DOHH2 (cell line): ENCODE data around the gene KLHL18.

Experiments
- H3F3A ChIP-seq: fragments of 200-600 bp; sonication (generic), shearing (Covaris generic); 2 replicates; pipeline ENCODE4 v1.6.0; 2016; ENCODE audit warnings: antibody characterized with exemption, mild to moderate bottlenecking; ENCODE audit not compliant: control insufficient read depth, insufficient read depth
- H3K27ac ChIP-seq: fragments of 200-600 bp; sonication (generic); 2 replicates; pipeline ENCODE4 v1.5.1; 2014; ENCODE audit warnings: low read depth, mild to moderate bottlenecking, low read length, moderate library complexity
- H3K27me3 ChIP-seq: fragments of 200-600 bp; sonication (generic); 2 replicates; pipeline ENCODE4 v1.6.1; 2014; ENCODE audit warnings: mild to moderate bottlenecking, low read length, mixed read lengths; ENCODE audit not compliant: control insufficient read depth
- H3K36me3 ChIP-seq: fragments of 200-600 bp; sonication (generic); 2 replicates; pipeline ENCODE4 v1.6.1; 2014; ENCODE audit warnings: mild to moderate bottlenecking, low read length, moderate library complexity, mixed read lengths; ENCODE audit not compliant: control insufficient read depth
- H3K4me1 ChIP-seq: fragments of 200-600 bp; sonication (generic); 2 replicates; pipeline ENCODE4 v1.6.1; 2014; ENCODE audit warnings: mild to moderate bottlenecking, low read length, mixed read lengths; ENCODE audit not compliant: control insufficient read depth
- H3K4me2 ChIP-seq: fragments of 200-600 bp; sonication (generic); 2 replicates; pipeline ENCODE4 v1.6.0; 2014; ENCODE audit warnings: mild to moderate bottlenecking, low read length, moderate library complexity
- H3K4me3 ChIP-seq: fragments of 200-600 bp; sonication (generic); 2 replicates; pipeline ENCODE4 v1.5.1; 2014; ENCODE audit warnings: mild to moderate bottlenecking, low read length, mixed read lengths
- H3K79me2 ChIP-seq: fragments of 200-600 bp; sonication (generic); 2 replicates; pipeline ENCODE4 v1.6.1; 2014; ENCODE audit warnings: mild to moderate bottlenecking, low read length, mixed read lengths; ENCODE audit not compliant: control insufficient read depth
- H3K9me2 ChIP-seq: fragments of 200-600 bp; sonication (generic); replicated peaks from 2 replicates; pipeline ENCODE4 v1.6.1; 2014; ENCODE audit warnings: mild to moderate bottlenecking, low read length, mixed read lengths; ENCODE audit not compliant: control insufficient read depth
- H3K9me3 ChIP-seq: fragments of 200-600 bp; sonication (generic); 2 replicates; pipeline ENCODE4 v1.6.1; 2014; ENCODE audit warnings: antibody characterized with exemption, low read length, mixed read lengths; ENCODE audit not compliant: control insufficient read depth, insufficient read depth
- H4K20me1 ChIP-seq: fragments of 200-600 bp; sonication (generic); 2 replicates; pipeline ENCODE4 v1.6.0; 2014; ENCODE audit warnings: low read depth, mild to moderate bottlenecking, antibody characterized with exemption, low read length, moderate library complexity; ENCODE audit not compliant: control insufficient read depth, insufficient read depth
- EZH2phosphoT487 ChIP-seq: fragments of 200-600 bp; sonication (generic); IDR thresholded peaks from 2 replicates; pipeline ENCODE4 v1.6.1; 2017; ENCODE audit warnings: borderline replicate concordance, mild to moderate bottlenecking, antibody characterized with exemption, low read length, moderate library complexity, mixed read lengths
- TF ChIP-seq, protein P1 (sequence below): fragments of 200-600 bp; sonication (generic); IDR thresholded peaks from one replicate; pipeline ENCODE4 v1.5.1; 2014; ENCODE audit warnings: antibody characterized with exemption, mild to moderate bottlenecking, low read depth, low read length; ENCODE audit not compliant: poor library complexity, severe bottlenecking

The KLHL18 gene

DNA sequence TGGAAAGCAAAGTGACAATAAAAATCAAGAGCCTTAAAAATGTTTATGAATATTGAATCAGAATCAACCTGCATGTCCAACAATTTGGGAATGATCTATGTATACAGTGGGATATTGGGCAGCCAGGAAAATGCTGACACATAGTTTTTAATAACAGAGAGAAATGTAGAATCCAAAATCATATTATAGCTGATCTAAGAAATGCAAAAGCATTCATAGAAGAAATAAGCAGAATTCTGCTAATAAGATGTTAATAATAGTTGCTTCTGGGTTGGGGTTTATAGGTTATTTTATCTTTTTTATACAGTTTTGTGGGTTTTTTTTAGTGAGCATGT is 15.3 kb upstream of the KLHL18 start:
- Histone ChIP-seq H3K27ac (no peak overlapping the region), H3K79me2 (no peaks in the 10 kb centered on the region), H3K4me3 (no peak overlapping the region), H3F3A (peaks cover 3% of the 10 kb centered on the region; the same call in 1 of the 2 replicates), H3K9me3 (no peaks in the 10 kb centered on the region), H3K9me2 (no peaks in the 10 kb centered on the region), H3K4me2 (no peak overlapping the region), H4K20me1 (no peaks in the 10 kb centered on the region), H3K4me1 (peaks cover 19% of the 10 kb centered on the region), H3K36me3 (no peaks in the 10 kb centered on the region), H3K27me3 (no peaks in the 10 kb centered on the region)
- no peak for TF ChIP-seq EZH2phosphoT487
- TF ChIP-seq, protein P1, sequence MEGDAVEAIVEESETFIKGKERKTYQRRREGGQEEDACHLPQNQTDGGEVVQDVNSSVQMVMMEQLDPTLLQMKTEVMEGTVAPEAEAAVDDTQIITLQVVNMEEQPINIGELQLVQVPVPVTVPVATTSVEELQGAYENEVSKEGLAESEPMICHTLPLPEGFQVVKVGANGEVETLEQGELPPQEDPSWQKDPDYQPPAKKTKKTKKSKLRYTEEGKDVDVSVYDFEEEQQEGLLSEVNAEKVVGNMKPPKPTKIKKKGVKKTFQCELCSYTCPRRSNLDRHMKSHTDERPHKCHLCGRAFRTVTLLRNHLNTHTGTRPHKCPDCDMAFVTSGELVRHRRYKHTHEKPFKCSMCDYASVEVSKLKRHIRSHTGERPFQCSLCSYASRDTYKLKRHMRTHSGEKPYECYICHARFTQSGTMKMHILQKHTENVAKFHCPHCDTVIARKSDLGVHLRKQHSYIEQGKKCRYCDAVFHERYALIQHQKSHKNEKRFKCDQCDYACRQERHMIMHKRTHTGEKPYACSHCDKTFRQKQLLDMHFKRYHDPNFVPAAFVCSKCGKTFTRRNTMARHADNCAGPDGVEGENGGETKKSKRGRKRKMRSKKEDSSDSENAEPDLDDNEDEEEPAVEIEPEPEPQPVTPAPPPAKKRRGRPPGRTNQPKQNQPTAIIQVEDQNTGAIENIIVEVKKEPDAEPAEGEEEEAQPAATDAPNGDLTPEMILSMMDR: no peak

DNA sequence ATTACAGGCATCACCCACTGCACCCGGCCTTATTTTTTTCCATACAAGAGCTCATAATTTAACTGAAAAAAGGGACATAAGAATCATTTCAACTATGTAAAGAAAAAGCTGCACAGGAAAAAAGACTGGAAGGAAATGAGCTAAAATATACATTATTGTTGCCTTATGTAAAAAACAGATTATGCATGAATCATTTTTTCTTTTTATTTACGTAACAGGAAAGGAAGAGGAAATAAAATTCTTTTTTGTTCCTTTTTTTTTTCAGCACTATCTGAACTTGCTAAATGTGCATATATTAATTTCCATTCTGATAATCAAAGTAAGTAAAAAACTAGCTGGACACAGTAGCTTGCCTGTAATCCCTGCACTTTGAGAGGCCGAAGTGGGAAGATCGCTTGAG is 12.2 kb upstream of the KLHL18 start:
- no peak for TF ChIP-seq EZH2phosphoT487
- TF ChIP-seq, protein P1: no peak
- no peaks in the 10 kb centered on the region for H3K36me3 ChIP-seq
- no peaks in the 10 kb centered on the region for H4K20me1 ChIP-seq
- H3F3A ChIP-seq: peaks cover 3% of the 10 kb centered on the region; the same call in 1 of the 2 replicates
- no peak overlapping the region for H3K4me3 ChIP-seq
- H3K9me2 ChIP-seq: no peaks in the 10 kb centered on the region
- no peak overlapping the region for H3K4me2 ChIP-seq
- no peaks in the 10 kb centered on the region for H3K9me3 ChIP-seq
- H3K79me2 ChIP-seq: no peaks in the 10 kb centered on the region
- no peak overlapping the region for H3K27ac ChIP-seq
- peaks cover 25% of the 10 kb centered on the region for H3K4me1 ChIP-seq
- H3K27me3 ChIP-seq: no peaks in the 10 kb centered on the region

DNA sequence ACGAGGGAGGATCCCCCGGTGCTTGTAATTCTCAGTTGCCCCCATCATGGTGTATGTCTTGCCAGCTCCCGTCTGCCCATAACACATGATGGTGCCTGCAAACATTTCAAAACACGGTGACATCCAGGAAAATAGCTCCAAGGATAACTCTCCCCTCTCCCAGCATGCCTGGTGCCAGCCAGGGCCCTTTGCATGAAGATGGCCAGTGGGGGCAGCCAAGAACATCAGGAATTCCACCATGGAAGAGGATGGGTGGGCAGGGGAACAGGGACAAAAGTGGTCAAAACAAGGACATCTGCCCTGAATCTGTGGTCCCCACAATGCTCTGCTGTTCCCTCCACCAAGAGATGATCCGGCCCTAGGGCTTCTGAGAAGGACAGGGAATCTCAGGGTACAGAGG is 9.2 kb upstream of the KLHL18 start:
- no peak overlapping the region for H3K4me3 ChIP-seq
- H3K79me2 ChIP-seq: no peaks in the 10 kb centered on the region
- no peaks in the 10 kb centered on the region for H3F3A ChIP-seq
- peaks cover 6% of the 10 kb centered on the region; the same call in 1 of the 2 replicates for H3K4me1 ChIP-seq
- no peaks in the 10 kb centered on the region for H3K27me3 ChIP-seq
- no peaks in the 10 kb centered on the region for H4K20me1 ChIP-seq
- TF ChIP-seq EZH2phosphoT487: no peak
- TF ChIP-seq, protein P1: no peak
- H3K36me3 ChIP-seq: no peaks in the 10 kb centered on the region
- no peaks in the 10 kb centered on the region for H3K9me3 ChIP-seq
- H3K27ac ChIP-seq: no peak overlapping the region
- H3K4me2 ChIP-seq: no peak overlapping the region
- H3K9me2 ChIP-seq: no peaks in the 10 kb centered on the region

DNA sequence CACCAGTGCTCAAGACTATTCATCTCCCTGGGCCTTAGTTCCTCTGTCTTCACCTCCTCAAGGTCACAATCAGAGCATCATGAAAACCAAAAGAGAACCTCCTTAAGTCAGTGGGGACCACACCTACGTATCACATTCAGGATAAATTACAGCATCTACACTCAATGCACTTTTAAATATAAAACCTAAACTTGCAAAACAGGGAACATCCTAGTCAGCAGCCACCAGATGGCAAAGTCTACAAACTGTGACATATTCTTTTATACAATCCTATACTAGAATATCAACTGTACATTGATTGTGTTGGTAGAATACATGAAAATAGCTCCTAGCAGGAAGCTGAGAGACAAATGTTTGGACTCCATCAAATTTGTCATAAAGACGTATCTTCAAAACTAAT is 8.1 kb upstream of the KLHL18 start:
- H3K9me2 ChIP-seq: no peaks in the 10 kb centered on the region
- no peaks in the 10 kb centered on the region for H4K20me1 ChIP-seq
- H3F3A ChIP-seq: no peaks in the 10 kb centered on the region
- no peak overlapping the region for H3K27ac ChIP-seq
- H3K27me3 ChIP-seq: no peaks in the 10 kb centered on the region
- no peak overlapping the region for H3K4me2 ChIP-seq
- H3K36me3 ChIP-seq: no peaks in the 10 kb centered on the region
- no peak overlapping the region for H3K4me3 ChIP-seq
- TF ChIP-seq, protein P1: no peak
- no peak for TF ChIP-seq EZH2phosphoT487
- no peaks in the 10 kb centered on the region for H3K9me3 ChIP-seq
- no peaks in the 10 kb centered on the region for H3K79me2 ChIP-seq
- H3K4me1 ChIP-seq: peaks cover 6% of the 10 kb centered on the region; the same call in 1 of the 2 replicates
